HK-2 (cell line): Measurements from ENCODE around the gene SLAMF9.
A peak's percentile ranks its signal among the peaks of the same experiment; 100 is the strongest.

Experiments
- DNase-seq: peaks from one replicate; pipeline ENCODE4 v3.0.0-alpha.2; 2018; ENCODE audit not compliant: unreplicated experiment

Gene SLAMF9

GRCh38 chr1:159953536-159954515, at the start of gene SLAMF9:
TSS of gene SLAMF9 (minus strand) at chr1:159954237. CDS start at chr1:159954137, 100 bp downstream.
- no peak for DNase-seq

GRCh38 chr1:160001440-160001839, 47.4 kb upstream of the SLAMF9 start:
- no peak for DNase-seq

- DNase-seq: no peak
These were observed 45.2 kb upstream of the SLAMF9 start for GRCh38 chr1:159999204-159999603.

DNA sequence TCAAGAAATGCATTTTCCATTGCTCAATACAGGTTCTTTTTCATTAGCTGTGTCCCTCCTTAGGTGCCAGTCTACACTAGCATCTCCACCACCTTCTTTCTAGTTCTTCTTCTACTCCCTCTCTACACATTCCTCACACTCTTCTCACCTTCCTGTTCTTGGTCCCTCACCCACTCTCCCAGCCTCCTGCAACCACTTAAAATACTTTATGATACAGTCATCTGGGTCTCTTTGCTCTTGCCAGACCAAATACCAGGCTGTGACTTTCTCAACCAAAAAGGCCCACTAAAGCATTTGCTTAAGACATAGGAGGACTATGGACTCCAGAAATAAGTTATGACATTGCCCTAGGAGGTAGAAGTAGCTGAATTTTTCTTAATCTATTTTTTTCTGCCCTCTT, 42.6 kb upstream of the SLAMF9 start:
- peak; percentile 50 for DNase-seq

DNA sequence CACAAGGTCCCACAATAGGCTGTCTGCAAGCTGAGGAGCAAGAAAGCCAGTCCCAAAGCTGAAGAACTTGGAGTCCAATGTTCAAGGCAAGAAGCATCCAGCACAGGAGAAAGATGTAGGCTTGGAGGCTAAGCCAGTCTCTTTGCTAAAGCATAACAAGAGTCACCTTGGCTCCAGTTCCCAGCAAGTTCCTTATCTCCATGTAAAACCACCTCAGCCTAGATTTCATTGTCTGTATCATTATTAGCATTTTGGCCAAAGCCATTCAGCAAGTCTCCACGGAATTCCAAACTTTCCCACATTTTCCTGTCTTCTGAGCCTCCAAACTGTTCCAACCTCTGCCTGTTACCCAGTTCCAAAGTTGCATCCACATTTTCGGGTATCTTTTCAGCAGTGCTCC, 40.9 kb upstream of the SLAMF9 start:
- DNase-seq: no peak

DNA sequence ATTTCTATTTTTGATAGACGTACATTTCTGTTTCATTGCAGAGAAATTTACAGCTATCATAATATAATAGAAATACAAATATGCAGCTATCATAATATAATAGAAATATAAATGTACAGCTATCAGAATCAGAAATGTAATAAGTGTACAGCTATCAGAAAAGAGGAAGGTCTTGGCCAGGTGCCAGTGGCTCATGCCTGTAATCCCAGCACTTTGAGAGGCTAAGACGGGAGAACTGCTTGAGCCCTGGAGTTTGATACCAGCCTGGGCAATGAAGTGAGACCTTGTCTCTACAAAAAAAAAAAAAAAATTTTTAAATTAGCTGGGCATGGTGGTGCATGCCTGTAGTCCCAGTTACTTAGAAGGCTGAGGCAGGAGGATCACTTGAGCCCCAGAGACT, 39.9 kb upstream of the SLAMF9 start:
- DNase-seq: no peak

GRCh38 chr1:159992161-159992560, 38.1 kb upstream of the SLAMF9 start:
- DNase-seq: no peak

DNA sequence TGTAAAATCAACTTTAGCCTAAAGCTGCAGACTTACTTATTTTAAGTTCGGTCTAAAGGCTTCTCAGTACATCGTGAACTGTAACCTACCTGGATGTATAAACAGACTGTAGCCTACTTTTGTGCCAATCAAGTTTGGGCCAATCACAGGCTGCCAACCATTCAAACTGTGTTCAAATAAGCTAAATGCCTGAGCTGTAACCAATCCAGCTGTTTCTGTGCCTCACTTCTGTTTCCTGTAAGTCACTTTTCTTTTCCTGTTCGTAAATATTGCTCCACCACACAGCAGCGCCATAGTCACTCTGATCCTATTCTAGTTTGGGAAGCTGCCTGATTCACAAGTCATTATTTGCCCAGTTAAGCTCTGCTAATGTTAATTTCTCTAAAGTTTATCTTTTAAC, 37.5 kb upstream of the SLAMF9 start:
- no peak for DNase-seq

GRCh38 chr1:159990005-159990404, 36.0 kb upstream of the SLAMF9 start:
- DNase-seq: no peak

DNA sequence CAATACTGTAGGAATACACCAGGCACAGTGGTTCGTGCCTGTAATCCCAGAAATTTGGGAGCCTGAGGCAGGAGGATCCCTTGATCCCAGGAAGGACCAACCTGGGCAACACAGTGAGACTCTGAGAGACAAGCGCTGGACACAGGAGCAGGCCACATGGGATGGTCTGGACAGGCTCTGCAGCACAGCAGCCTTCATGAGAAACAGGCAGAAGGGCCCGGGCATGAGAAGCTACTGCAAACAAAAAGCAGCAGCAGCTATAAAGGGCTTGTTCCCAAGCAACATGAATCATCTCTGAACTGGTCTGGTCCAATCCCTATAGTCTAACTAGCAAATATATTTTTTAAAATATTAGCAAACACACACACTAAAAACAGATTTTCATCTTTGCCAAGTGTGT, 35.5 kb upstream of the SLAMF9 start:
- DNase-seq: no peak

DNA sequence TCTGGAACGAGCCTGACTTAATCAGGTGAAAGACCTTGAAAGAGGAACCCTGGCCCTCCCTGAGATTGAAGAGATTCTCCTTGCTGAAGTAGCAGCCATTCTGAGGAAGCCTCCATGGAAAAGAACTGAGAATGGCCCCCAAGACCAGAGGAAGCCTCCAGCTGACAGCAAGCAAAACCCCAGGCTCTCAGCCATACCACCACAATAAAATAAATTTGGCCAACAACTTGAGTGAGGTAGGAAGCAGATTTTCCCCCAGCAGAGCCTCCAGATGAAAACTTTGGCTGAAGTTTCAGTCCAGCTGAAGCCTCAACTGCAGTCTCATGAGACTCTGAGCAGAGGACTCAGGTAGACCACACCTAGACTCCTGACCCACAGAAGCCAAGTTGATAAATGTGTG, 34.0 kb upstream of the SLAMF9 start:
- DNase-seq: no peak

- DNase-seq: no peak
These were observed 33.1 kb upstream of the SLAMF9 start for GRCh38 chr1:159987186-159987585.

- no peak for DNase-seq
These were observed 32.5 kb upstream of the SLAMF9 start for GRCh38 chr1:159986531-159986930.

DNA sequence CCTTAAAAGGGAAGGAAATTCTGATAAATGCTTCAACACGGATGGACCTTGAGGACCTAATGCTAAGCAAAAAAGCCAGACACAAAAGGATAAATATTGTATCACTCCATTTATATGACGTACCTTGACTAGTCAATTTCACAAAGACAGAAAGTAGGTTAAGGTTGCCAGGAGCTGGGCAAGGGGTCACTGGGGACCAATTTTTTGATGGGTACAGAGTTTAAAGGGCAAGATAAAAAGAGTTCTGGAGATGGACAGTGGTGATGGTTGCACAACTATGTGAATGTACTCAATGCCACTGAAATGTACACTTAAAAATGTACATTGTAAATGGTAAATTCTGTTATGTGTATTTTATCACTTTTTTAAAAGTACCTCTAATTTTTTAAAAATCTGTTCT, 32.1 kb upstream of the SLAMF9 start:
- DNase-seq: no peak

- DNase-seq: no peak
These were observed 31.4 kb upstream of the SLAMF9 start for GRCh38 chr1:159985473-159985872.

GRCh38 chr1:159983681-159984080, 29.6 kb upstream of the SLAMF9 start:
- no peak for DNase-seq

GRCh38 chr1:159982280-159982679, 28.2 kb upstream of the SLAMF9 start:
- no peak for DNase-seq

DNA sequence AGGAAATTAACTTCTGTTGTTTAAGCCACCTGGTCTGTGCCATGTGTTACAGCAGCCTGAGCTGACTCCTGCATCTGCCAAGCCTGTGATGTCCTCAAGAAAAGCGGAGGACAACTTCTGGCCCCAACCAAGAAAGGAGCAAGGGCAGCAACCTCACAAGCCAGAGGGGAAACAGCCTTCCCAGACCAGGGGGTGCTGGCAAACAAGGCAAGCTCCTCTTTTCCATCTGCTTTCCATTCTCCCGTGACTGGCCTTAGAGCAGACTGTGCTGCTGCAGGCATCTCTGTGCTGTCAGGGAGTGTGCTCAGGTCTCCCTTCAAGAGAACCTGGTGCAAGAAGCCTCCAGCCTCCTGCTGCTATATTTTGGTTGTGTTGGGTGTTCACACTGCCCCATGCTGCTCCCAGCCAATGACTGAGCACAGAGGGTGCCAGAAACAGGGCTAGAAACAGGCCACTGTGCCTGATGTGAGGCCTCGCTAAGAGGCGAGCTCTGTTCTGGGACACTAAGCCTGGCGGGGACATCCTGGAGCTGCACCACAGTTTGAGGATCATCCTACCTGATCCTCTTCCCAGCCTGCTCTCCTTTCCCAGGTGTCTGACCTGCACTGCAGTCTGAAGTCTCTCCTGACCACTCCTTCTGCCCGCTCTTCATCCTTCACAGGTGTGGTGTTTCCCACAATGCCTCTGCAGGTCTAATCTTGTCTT, 27.5 kb upstream of the SLAMF9 start:
- no peak for DNase-seq

- no peak for DNase-seq
These were observed 26.7 kb upstream of the SLAMF9 start for GRCh38 chr1:159980786-159981185.

- no peak for DNase-seq
These were observed 26.0 kb upstream of the SLAMF9 start for GRCh38 chr1:159980076-159980475.

- DNase-seq: no peak
These were observed 25.2 kb upstream of the SLAMF9 start for GRCh38 chr1:159979257-159979656.

GRCh38 chr1:159978107-159978398, 24.0 kb upstream of the SLAMF9 start:
- no peak for DNase-seq
